Measurements from ENCODE around the gene PLCB1. TPM values are rescaled to one million over a fixed set of nuclear protein-coding genes. Genes with fewer than 3 reads are reported as not detected.

The PLCB1 gene
- total RNA-seq, 1 experiment from 2014 or later = 11.3 TPM

DNA sequence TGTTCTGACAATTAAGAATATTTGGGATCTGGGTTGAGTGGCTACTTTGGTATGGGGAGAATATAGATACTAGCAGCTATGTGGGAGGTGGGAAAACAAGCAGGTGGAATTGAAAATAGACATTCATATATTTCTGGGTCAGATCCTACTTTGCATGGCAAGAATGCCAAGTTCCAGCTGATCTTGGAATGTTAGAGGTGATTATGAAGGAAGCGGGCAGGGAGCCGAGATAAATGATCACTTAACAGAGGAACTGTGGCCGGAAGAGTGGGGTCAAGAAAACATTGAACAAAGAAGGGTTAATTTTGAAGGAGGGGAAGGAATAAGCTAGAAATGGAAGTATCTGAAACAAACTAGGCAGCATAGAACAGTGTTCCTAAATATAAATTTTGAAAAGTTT lies 15.4 kb downstream of the PLCB1 start (continued):
- TF ChIP-seq, protein P1, sequence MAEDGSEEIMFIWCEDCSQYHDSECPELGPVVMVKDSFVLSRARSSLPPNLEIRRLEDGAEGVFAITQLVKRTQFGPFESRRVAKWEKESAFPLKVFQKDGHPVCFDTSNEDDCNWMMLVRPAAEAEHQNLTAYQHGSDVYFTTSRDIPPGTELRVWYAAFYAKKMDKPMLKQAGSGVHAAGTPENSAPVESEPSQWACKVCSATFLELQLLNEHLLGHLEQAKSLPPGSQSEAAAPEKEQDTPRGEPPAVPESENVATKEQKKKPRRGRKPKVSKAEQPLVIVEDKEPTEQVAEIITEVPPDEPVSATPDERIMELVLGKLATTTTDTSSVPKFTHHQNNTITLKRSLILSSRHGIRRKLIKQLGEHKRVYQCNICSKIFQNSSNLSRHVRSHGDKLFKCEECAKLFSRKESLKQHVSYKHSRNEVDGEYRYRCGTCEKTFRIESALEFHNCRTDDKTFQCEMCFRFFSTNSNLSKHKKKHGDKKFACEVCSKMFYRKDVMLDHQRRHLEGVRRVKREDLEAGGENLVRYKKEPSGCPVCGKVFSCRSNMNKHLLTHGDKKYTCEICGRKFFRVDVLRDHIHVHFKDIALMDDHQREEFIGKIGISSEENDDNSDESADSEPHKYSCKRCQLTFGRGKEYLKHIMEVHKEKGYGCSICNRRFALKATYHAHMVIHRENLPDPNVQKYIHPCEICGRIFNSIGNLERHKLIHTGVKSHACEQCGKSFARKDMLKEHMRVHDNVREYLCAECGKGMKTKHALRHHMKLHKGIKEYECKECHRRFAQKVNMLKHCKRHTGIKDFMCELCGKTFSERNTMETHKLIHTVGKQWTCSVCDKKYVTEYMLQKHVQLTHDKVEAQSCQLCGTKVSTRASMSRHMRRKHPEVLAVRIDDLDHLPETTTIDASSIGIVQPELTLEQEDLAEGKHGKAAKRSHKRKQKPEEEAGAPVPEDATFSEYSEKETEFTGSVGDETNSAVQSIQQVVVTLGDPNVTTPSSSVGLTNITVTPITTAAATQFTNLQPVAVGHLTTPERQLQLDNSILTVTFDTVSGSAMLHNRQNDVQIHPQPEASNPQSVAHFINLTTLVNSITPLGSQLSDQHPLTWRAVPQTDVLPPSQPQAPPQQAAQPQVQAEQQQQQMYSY (CRISPR knock-in tag; IDR thresholded peaks at IDR 0.05) = no peak
- TF ChIP-seq ELF4 (CRISPR knock-in tag; IDR thresholded peaks at IDR 0.05; ENCODE audit: low read depth) (no peak), NR2C2 (CRISPR knock-in tag; IDR thresholded peaks at IDR 0.05) (no peak)

DNA sequence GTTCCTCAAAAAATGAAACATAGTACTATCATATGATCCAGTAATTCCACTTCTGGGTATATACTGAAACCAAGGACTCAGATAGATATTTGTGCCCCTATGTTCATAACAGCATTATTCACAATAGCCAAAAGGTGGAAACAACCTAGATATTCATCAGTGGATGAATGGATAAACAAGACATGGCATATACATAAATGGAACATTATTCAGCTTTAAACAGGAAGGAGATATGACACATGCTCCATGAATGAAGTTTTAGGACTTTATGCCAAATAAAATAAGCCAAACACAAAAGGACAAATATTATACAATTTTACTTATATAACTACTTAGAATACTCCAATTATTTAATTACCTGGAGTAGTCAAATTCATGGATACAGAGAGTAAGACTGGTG lies 16.4 kb downstream of the PLCB1 start:
- DNase-seq (ENCODE audit: low spot score) (no peak), ATAC-seq (no peak)
- TF ChIP-seq ZNF396 (CRISPR knock-in tag; IDR thresholded peaks at IDR 0.05; ENCODE audit: borderline replicate concordance) (no peak), GABPB1 (CRISPR knock-in tag; IDR thresholded peaks at IDR 0.05) (no peak), ZNF219 (CRISPR knock-in tag; IDR thresholded peaks at IDR 0.05; ENCODE audit: borderline replicate concordance) (no peak), ELF4 (CRISPR knock-in tag; IDR thresholded peaks at IDR 0.05; ENCODE audit: low read depth) (no peak)
- TF ChIP-seq, protein P2, sequence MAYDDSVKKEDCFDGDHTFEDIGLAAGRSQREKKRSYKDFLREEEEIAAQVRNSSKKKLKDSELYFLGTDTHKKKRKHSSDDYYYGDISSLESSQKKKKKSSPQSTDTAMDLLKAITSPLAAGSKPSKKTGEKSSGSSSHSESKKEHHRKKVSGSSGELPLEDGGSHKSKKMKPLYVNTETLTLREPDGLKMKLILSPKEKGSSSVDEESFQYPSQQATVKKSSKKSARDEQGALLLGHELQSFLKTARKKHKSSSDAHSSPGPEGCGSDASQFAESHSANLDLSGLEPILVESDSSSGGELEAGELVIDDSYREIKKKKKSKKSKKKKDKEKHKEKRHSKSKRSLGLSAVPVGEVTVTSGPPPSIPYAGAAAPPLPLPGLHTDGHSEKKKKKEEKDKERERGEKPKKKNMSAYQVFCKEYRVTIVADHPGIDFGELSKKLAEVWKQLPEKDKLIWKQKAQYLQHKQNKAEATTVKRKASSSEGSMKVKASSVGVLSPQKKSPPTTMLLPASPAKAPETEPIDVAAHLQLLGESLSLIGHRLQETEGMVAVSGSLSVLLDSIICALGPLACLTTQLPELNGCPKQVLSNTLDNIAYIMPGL (CRISPR knock-in tag; IDR thresholded peaks at IDR 0.05) = no peak
- no peak overlapping the region for H3K4me3 Mint-ChIP-seq
- H3K9me3 Mint-ChIP-seq = no peaks in the 10 kb centered on the region
- no peaks in the 10 kb centered on the region for H3K27me3 Mint-ChIP-seq (ENCODE audit: low read depth)
- no peak overlapping the region for H3K27ac Mint-ChIP-seq
- ChIA-PET POLR2A (no interaction called here), CTCF (no interaction called here)
- H3K4me1 Mint-ChIP-seq = peaks cover 37% of the 10 kb centered on the region
- no peaks in the 10 kb centered on the region for H3K36me3 Mint-ChIP-seq

DNA sequence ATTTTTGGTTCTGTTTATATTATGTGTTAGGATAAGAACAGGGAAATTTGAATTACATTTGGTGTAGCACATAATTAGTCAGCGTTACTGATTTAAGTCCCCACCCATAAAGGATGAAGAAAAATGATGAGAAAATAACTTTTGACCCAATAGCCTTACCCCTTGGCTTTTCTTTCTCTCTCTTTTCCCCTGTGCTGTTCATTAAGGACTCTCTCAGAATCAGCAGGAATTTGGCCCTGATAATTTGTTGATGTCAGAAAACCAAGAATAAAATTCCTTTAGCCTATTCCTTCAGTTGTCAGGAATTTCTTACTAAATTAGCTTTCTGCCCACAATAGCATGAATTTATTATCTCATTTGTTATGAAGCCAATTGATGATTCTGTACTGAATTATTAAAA lies 18.5 kb downstream of the PLCB1 start:
- DNase-seq (ENCODE audit: low spot score) (no peak), ATAC-seq (no peak)
- Mint-ChIP-seq H3K27me3 (ENCODE audit: low read depth) (no peaks in the 10 kb centered on the region), H3K27ac (no peak overlapping the region), H3K36me3 (no peaks in the 10 kb centered on the region), H3K9me3 (no peaks in the 10 kb centered on the region), H3K4me3 (no peak overlapping the region), H3K4me1 (peaks cover 24% of the 10 kb centered on the region)
- CTCF ChIA-PET = interaction anchor here (1.1 kb wide), 1 partner anchor 19 kb away, joined by 3 read pairs; the partner anchor contains the start of gene PLCB1
- TF ChIP-seq ATF1 (CRISPR knock-in tag; IDR thresholded peaks at IDR 0.05) (no peak), SOX15 (CRISPR knock-in tag; IDR thresholded peaks at IDR 0.05) (no peak), NR3C1 (CRISPR knock-in tag; conservative IDR thresholded peaks at IDR 0.05; ENCODE audit: low read depth) (no peak), ZNF671 (CRISPR knock-in tag; IDR thresholded peaks at IDR 0.05) (no peak), NFATC4 (CRISPR knock-in tag; IDR thresholded peaks at IDR 0.05) (no peak), MYBL2 (CRISPR knock-in tag; IDR thresholded peaks at IDR 0.05) (no peak)
- TF ChIP-seq, protein P3, sequence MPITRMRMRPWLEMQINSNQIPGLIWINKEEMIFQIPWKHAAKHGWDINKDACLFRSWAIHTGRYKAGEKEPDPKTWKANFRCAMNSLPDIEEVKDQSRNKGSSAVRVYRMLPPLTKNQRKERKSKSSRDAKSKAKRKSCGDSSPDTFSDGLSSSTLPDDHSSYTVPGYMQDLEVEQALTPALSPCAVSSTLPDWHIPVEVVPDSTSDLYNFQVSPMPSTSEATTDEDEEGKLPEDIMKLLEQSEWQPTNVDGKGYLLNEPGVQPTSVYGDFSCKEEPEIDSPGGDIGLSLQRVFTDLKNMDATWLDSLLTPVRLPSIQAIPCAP (CRISPR knock-in tag; IDR thresholded peaks at IDR 0.05) = no peak
- TF ChIP-seq, protein P4, sequence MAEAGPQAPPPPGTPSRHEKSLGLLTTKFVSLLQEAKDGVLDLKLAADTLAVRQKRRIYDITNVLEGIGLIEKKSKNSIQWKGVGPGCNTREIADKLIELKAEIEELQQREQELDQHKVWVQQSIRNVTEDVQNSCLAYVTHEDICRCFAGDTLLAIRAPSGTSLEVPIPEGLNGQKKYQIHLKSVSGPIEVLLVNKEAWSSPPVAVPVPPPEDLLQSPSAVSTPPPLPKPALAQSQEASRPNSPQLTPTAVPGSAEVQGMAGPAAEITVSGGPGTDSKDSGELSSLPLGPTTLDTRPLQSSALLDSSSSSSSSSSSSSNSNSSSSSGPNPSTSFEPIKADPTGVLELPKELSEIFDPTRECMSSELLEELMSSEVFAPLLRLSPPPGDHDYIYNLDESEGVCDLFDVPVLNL (CRISPR knock-in tag; IDR thresholded peaks at IDR 0.05; ENCODE audit: borderline replicate concordance, low read depth) = no peak
- TF ChIP-seq, protein P5, sequence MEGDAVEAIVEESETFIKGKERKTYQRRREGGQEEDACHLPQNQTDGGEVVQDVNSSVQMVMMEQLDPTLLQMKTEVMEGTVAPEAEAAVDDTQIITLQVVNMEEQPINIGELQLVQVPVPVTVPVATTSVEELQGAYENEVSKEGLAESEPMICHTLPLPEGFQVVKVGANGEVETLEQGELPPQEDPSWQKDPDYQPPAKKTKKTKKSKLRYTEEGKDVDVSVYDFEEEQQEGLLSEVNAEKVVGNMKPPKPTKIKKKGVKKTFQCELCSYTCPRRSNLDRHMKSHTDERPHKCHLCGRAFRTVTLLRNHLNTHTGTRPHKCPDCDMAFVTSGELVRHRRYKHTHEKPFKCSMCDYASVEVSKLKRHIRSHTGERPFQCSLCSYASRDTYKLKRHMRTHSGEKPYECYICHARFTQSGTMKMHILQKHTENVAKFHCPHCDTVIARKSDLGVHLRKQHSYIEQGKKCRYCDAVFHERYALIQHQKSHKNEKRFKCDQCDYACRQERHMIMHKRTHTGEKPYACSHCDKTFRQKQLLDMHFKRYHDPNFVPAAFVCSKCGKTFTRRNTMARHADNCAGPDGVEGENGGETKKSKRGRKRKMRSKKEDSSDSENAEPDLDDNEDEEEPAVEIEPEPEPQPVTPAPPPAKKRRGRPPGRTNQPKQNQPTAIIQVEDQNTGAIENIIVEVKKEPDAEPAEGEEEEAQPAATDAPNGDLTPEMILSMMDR (IDR thresholded peaks at IDR 0.05) = no peak
- TF ChIP-seq, protein P6, sequence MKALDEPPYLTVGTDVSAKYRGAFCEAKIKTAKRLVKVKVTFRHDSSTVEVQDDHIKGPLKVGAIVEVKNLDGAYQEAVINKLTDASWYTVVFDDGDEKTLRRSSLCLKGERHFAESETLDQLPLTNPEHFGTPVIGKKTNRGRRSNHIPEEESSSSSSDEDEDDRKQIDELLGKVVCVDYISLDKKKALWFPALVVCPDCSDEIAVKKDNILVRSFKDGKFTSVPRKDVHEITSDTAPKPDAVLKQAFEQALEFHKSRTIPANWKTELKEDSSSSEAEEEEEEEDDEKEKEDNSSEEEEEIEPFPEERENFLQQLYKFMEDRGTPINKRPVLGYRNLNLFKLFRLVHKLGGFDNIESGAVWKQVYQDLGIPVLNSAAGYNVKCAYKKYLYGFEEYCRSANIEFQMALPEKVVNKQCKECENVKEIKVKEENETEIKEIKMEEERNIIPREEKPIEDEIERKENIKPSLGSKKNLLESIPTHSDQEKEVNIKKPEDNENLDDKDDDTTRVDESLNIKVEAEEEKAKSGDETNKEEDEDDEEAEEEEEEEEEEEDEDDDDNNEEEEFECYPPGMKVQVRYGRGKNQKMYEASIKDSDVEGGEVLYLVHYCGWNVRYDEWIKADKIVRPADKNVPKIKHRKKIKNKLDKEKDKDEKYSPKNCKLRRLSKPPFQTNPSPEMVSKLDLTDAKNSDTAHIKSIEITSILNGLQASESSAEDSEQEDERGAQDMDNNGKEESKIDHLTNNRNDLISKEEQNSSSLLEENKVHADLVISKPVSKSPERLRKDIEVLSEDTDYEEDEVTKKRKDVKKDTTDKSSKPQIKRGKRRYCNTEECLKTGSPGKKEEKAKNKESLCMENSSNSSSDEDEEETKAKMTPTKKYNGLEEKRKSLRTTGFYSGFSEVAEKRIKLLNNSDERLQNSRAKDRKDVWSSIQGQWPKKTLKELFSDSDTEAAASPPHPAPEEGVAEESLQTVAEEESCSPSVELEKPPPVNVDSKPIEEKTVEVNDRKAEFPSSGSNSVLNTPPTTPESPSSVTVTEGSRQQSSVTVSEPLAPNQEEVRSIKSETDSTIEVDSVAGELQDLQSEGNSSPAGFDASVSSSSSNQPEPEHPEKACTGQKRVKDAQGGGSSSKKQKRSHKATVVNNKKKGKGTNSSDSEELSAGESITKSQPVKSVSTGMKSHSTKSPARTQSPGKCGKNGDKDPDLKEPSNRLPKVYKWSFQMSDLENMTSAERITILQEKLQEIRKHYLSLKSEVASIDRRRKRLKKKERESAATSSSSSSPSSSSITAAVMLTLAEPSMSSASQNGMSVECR (CRISPR knock-in tag; IDR thresholded peaks at IDR 0.05; ENCODE audit: borderline replicate concordance) = no peak
- POLR2A ChIA-PET = no interaction called here

Measured in WTC11 (cell line).